ENCODE data around the gene HCN4.

DNA sequence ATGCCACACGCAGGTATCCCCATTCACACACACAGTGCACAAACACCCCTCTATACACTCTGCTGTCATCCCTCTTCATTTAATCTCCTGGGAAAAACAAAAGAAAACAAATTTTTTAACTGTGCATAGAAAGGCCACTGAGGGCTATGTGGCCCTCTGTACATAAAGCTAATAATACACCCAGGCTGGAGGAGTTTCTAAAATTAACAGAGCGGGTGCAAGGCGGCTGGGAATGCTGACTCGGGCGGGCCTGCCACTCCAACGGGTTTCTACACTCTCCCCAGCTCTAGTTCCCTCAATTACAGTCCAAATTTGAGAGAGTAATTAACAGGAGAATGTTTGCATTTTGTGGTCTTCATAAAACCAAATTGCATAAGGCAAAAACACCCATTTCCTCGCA is 23.1 kb downstream of the HCN4 start:
- no peak for TF ChIP-seq POLR2A (IDR thresholded peaks at IDR 0.05)
- TF ChIP-seq, protein P1, sequence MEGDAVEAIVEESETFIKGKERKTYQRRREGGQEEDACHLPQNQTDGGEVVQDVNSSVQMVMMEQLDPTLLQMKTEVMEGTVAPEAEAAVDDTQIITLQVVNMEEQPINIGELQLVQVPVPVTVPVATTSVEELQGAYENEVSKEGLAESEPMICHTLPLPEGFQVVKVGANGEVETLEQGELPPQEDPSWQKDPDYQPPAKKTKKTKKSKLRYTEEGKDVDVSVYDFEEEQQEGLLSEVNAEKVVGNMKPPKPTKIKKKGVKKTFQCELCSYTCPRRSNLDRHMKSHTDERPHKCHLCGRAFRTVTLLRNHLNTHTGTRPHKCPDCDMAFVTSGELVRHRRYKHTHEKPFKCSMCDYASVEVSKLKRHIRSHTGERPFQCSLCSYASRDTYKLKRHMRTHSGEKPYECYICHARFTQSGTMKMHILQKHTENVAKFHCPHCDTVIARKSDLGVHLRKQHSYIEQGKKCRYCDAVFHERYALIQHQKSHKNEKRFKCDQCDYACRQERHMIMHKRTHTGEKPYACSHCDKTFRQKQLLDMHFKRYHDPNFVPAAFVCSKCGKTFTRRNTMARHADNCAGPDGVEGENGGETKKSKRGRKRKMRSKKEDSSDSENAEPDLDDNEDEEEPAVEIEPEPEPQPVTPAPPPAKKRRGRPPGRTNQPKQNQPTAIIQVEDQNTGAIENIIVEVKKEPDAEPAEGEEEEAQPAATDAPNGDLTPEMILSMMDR (IDR thresholded peaks at IDR 0.05): no peak

Data from Peyer's patch (tissue), 4 donors.